Astrocyte of the spinal cord (primary cell): ENCODE measurements around the gene ZFAND6.

ENCODE experiments used
- DNase-seq: peaks from one replicate; pipeline ENCODE4 v3.0.0; 2011; ENCODE audit warnings: low read depth, low spot score
- H3K4me3 ChIP-seq: 2 replicates; pipeline ENCODE4 v1.5.1; 2011; ENCODE audit warnings: low read depth, mild to moderate bottlenecking, low read length, moderate library complexity
- in situ Hi-C: cut with HindIII; loops from 2 replicates; pipeline ENCODE4 v1.10.0; 2017; ENCODE audit warnings: low sequenced_read_pairs
- TF ChIP-seq, protein P1 (sequence below): IDR thresholded peaks from 2 replicates; pipeline ENCODE4 v1.5.1; 2012; ENCODE audit warnings: low read depth, mild to moderate bottlenecking, low read length, inconsistent platforms

ZFAND6 gene

DNA sequence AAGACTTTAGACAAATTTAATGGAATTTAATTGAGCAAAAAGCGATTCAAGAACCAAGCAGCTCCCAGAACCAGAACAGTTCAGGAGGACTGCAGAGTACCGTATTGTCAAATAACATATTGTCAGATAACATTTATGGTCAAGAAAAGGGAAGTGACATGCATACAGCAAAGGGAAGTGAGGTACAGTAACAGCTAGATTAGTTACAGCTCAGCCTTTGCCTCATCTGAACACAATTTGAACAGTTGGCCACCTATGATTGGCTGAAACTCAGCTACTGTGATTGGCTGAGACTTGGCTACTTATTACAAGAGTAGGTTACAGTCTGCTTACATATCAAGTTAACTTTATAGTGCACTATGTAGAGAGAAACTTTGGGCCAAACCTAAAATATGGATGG, 21.9 kb downstream of the ZFAND6 start:
- in situ Hi-C loops: no loop called here
- DNase-seq: no peak

GRCh38 chr15:80087104-80087503, 27.6 kb downstream of the ZFAND6 start:
- no peak for DNase-seq
- in situ Hi-C loops: no loop called here
- TF ChIP-seq, protein P1, sequence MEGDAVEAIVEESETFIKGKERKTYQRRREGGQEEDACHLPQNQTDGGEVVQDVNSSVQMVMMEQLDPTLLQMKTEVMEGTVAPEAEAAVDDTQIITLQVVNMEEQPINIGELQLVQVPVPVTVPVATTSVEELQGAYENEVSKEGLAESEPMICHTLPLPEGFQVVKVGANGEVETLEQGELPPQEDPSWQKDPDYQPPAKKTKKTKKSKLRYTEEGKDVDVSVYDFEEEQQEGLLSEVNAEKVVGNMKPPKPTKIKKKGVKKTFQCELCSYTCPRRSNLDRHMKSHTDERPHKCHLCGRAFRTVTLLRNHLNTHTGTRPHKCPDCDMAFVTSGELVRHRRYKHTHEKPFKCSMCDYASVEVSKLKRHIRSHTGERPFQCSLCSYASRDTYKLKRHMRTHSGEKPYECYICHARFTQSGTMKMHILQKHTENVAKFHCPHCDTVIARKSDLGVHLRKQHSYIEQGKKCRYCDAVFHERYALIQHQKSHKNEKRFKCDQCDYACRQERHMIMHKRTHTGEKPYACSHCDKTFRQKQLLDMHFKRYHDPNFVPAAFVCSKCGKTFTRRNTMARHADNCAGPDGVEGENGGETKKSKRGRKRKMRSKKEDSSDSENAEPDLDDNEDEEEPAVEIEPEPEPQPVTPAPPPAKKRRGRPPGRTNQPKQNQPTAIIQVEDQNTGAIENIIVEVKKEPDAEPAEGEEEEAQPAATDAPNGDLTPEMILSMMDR: peak; percentile 20
- H3K4me3 ChIP-seq: no peak overlapping the region

More for the DNA sequence above, 21.9 kb downstream of the ZFAND6 start:
- TF ChIP-seq, protein P1: no peak
- H3K4me3 ChIP-seq: no peak overlapping the region

GRCh38 chr15:80090041-80090440, 30.6 kb downstream of the ZFAND6 start:
- in situ Hi-C loops: no loop called here
- H3K4me3 ChIP-seq: no peak overlapping the region

DNA sequence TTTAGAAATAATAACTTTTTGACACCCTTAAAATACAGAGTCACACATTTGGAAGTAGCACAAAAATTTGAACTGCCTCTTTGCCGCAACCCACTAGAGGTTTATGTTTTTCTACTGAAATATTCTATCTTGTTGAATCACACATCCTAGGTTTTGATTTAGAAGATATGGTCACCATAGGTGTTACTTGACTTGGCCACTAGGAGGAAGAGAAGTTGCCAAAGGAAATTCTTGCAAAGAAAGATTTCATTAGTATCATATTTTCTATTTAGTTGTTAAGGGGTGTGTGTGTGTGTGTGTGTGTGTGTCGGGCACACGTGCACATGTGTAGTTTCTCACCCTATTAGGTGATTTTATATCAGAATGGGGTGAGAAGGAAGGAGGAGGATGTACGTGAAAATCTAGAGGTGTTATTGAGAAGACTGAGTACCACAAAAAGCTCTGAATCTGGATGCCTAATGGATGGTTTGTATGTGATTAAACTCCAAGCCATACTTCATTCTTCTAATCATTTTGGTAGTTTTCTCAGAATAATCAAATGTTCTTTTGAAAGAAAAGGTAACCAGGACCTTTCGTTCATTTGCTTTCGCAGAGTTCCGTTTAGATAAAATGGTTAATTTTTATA, 31.5 kb downstream of the ZFAND6 start:
- TF ChIP-seq, protein P1: peak; percentile 48
- in situ Hi-C loops: no loop called here
- H3K4me3 ChIP-seq: no peak overlapping the region
- DNase-seq: no peak

More at GRCh38 chr15:80090041-80090440, 30.6 kb downstream of the ZFAND6 start:
- TF ChIP-seq, protein P1: no peak
- DNase-seq: no peak

DNA sequence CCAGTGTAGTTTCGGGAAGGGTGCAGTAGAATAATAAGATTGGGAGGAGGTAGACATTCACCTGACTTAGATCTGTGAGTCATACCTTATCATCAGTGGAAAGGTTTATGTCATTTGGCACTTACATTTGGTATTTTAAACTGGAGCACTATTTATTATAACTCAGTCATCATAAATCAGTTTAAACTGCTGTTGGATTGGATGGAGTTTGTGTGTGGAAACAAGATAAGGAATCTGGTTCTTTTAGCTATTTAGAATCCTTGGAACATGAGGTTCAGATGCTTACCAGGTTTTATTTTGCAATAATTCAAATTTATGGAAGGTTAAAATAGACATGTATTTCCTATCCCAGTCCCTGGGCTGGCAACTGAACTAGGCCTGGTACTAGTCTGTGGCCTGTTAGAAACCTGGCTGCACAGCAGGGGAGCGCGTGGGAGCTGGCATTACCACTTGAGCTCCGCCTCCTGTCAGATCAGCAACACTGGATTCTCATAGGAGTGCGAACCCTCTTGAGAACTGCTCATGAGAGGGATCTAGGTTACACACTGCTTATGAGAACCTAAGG, 34.5 kb downstream of the ZFAND6 start:
- TF ChIP-seq, protein P1: no peak
- H3K4me3 ChIP-seq: no peak overlapping the region
- no peak for DNase-seq
- in situ Hi-C loops: no loop called here

DNA sequence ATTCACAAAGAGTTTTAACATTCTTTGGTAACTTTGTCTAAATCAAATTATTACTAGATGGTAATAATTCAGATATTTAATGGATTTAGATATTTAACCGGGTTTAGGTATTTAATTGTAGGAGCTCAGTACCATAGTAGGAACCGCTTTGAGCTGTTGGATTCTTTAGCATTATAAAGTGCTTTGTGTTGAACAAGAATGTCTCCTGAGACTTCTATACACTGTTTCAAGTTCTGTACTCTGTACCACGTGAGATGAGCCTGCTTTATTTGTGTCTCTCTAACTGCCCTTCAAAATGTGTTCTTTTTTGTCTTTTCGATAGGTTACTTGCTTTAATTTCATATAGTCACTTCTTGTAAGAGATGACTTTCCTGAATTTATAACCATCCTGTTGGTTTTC, 36.0 kb downstream of the ZFAND6 start:
- TF ChIP-seq, protein P1: no peak
- no peak for DNase-seq
- in situ Hi-C loops: no loop called here
- no peak overlapping the region for H3K4me3 ChIP-seq
